ENCODE data around the gene THAP4. TPM values are rescaled to one million over a fixed set of nuclear protein-coding genes. Genes with fewer than 3 reads are reported as not detected.

THAP4 gene
- total RNA-seq: 10 to 100 TPM; 66.6 to 68.0 TPM

GRCh38 chr2:241637018-241637794 lies at the start of gene THAP4, which contains the start of gene ATG4B:
Gene THAP4, minus strand, starts transcription at chr2:241637158. Its CDS starts 141 bp downstream, at chr2:241637017.
Gene ATG4B, plus strand, starts transcription at chr2:241637693. Its CDS starts 22 bp downstream, at chr2:241637715.
- peak within 1 kb of the TSS; percentile 91 for H3K4me3 ChIP-seq
- H3K36me3 ChIP-seq: peaks cover 9% of the 10 kb centered on the region
- no peak for TF ChIP-seq CTCF (IDR thresholded peaks at IDR 0.05)
- intact Hi-C loops (cut with DNase I): no loop called here
- DNase-seq: peak; percentile 85
- peak within 1 kb of the TSS; percentile 73 to 83 for H3K9ac ChIP-seq (ENCODE audit: low read depth in 2 of 2, low read length in 2 of 2)
- H3K4me1 ChIP-seq: peaks cover 11% of the 10 kb centered on the region
- H3K9me3 ChIP-seq: no peaks in the 10 kb centered on the region
- H3K27me3 ChIP-seq: no peaks in the 10 kb centered on the region
- peak within 1 kb of the TSS; percentile 96 for H3K27ac ChIP-seq

GRCh38 chr2:241686324-241686649 lies 49.3 kb upstream of the THAP4 start:
- Histone ChIP-seq H3K27me3 (no peaks in the 10 kb centered on the region), H3K9ac (ENCODE audit: low read depth in 2 of 2, low read length in 2 of 2) (peak overlapping the region; percentile 74 to 81), H3K36me3 (no peaks in the 10 kb centered on the region), H3K4me1 (peaks cover 5% of the 10 kb centered on the region), H3K27ac (peak overlapping the region; percentile 77), H3K4me3 (peak overlapping the region; percentile 97), H3K9me3 (no peaks in the 10 kb centered on the region)
- DNase-seq: peak; percentile 29
- intact Hi-C loops (cut with DNase I): no loop called here
- no peak for TF ChIP-seq CTCF (IDR thresholded peaks at IDR 0.05)

- TF ChIP-seq CTCF (IDR thresholded peaks at IDR 0.05): no peak
- no peaks in the 10 kb centered on the region for H3K9me3 ChIP-seq
Measured at GRCh38 chr2:241680827-241681599, 44.1 kb upstream of the THAP4 start.

GRCh38 chr2:241680044-241680443 lies 43.1 kb upstream of the THAP4 start:
- H3K36me3 ChIP-seq: no peaks in the 10 kb centered on the region
- no peak for DNase-seq
- no peak overlapping the region for H3K4me3 ChIP-seq
- no peaks in the 10 kb centered on the region for H3K27me3 ChIP-seq
- H3K9ac ChIP-seq (ENCODE audit: low read depth in 2 of 2, low read length in 2 of 2): no peak overlapping the region
- TF ChIP-seq CTCF (IDR thresholded peaks at IDR 0.05): no peak
- no peaks in the 10 kb centered on the region for H3K4me1 ChIP-seq
- H3K9me3 ChIP-seq: no peaks in the 10 kb centered on the region
- H3K27ac ChIP-seq: no peak overlapping the region
- intact Hi-C loops (cut with DNase I): no loop called here

More at GRCh38 chr2:241680827-241681599, 44.1 kb upstream of the THAP4 start:
- Histone ChIP-seq H3K9ac (ENCODE audit: low read depth in 2 of 2, low read length in 2 of 2) (no peak overlapping the region), H3K4me3 (no peak overlapping the region), H3K4me1 (peaks cover 5% of the 10 kb centered on the region), H3K36me3 (no peaks in the 10 kb centered on the region), H3K27ac (no peak overlapping the region), H3K27me3 (no peaks in the 10 kb centered on the region)
- no peak for DNase-seq
- intact Hi-C loops (cut with DNase I): no loop called here

- no peak for TF ChIP-seq CTCF (IDR thresholded peaks at IDR 0.05)
- Histone ChIP-seq H3K9ac (ENCODE audit: low read depth in 2 of 2, low read length in 2 of 2) (no peak overlapping the region), H3K27ac (no peak overlapping the region), H3K4me1 (no peaks in the 10 kb centered on the region), H3K9me3 (no peaks in the 10 kb centered on the region), H3K4me3 (no peak overlapping the region), H3K36me3 (no peaks in the 10 kb centered on the region), H3K27me3 (no peaks in the 10 kb centered on the region)
- intact Hi-C loops (cut with DNase I): no loop called here
- DNase-seq: no peak
Measured at GRCh38 chr2:241678784-241679540, 42.0 kb upstream of the THAP4 start.
